GM19193 (cell line): ENCODE data around the gene TBC1D22A.

Experiments
- POLR2A ChIP-seq: IDR thresholded peaks from 4 replicates; pipeline ENCODE4 v1.6.1; 2011; ENCODE audit not compliant: insufficient read depth, insufficient read length; ENCODE audit errors: extremely low read depth

The TBC1D22A gene

GRCh38 chr22:47173535-47174021 lies 411.1 kb downstream of the TBC1D22A start:
- TF ChIP-seq POLR2A, result no peak

DNA sequence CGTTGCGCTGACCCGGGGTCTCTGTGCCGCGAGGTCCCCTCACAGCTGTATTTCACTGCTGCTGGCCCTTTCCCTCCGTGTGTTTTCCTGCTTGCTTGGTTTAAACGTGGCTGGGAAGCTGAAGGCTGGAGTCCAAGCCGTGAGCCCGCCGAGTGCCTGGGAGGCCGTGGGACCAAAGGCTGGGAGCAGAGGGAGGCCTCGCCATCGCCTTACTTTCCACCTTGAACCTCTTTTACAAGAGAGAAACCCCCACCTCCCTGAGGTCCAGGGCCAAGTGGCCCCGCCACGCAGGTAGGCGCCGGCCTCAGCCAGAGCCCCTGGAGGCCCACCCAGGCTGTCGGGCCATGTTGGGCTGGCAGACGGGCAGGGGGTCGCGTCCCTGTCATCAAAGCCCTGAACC lies 411.6 kb downstream of the TBC1D22A start:
- no peak for TF ChIP-seq POLR2A

DNA sequence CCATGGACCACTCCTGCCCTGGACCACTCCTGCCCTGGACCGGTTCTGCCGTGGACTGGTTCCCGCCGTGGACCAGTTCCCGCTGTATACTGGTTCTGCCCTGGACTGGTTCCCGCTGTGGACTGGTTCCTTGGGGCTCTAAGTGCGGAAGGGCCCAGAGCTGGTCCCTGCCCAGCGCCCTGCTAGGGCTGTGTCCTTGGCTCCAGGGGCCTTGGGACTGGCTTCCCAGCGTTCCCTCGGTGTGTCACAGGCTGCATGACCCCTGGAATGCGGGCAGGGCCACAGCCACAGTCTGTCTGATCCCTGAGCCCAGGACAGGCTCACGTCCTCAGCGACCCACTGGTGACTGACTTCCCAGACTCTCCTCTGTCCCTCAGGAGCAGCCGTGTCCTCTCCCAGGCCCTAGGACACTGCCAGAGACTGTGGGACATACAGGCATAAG lies 412.2 kb downstream of the TBC1D22A start:
- no peak for TF ChIP-seq POLR2A

- TF ChIP-seq POLR2A, result no peak
These were observed 412.9 kb downstream of the TBC1D22A start for GRCh38 chr22:47175151-47176025.

DNA sequence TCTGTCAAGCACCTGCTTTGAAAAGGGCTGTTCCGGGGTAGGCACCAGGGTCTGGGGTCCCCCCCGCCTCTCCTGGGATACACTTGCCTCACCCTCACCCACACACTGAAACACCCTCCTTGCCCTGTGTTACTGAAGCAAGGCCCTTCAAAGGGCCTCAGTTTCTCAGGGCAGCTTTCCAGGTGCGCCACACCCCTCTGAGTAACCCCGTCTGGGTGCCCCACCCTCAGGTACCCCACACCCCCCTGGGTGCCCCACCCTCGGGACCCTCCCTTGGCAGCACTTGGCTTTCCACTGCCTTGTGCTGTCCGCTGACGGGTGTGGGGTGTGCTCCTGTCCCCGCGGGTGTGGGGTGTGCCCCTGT lies 413.6 kb downstream of the TBC1D22A start:
- TF ChIP-seq POLR2A, result no peak

- no peak for TF ChIP-seq POLR2A
These were observed 414.3 kb downstream of the TBC1D22A start for GRCh38 chr22:47176573-47177333.

DNA sequence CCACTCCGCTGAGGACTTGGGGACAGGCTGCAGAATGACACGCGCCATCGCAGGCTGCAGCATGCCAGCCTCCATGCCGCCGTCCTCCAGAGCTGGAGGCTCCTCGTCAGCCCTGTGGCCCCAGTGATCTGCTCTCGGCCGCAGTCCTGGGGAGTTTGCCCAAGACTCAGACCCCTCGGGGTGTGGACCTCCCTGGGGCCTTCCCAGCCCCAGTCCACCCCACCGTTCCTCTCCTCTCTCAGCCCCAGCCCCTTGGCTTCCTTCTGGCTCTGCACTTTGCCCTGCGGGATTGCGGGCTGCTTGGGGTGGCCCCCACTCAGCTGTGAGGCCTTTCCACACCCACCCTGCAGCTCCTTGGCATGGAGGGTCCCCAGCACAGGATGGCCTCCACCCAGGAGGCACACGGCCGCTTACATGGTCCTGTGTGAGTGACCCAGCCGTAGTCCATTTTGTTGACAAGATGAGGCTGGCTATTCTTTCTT lies 414.9 kb downstream of the TBC1D22A start:
- no peak for TF ChIP-seq POLR2A

GRCh38 chr22:47178339-47178738 lies 415.9 kb downstream of the TBC1D22A start:
- TF ChIP-seq POLR2A, result no peak

DNA sequence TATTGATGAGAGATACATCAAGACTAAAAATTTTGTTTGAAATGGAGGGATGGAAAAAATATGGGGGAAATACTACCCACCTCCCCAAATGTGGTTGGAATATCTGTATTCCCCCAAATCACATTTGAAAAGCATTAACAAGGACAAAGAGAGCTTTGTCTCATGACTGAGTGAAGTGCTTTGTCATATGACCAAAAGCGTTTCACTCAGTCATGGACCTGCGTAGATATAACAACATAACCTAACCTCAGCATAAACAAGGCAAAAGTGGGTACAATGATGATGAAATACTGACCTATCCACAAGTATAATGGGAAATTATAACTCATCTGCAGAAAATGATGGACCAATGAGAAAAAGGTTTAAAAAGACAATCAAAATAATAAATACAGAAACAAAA lies 418.3 kb downstream of the TBC1D22A start:
- no peak for TF ChIP-seq POLR2A

GRCh38 chr22:47187176-47187957 lies 424.9 kb downstream of the TBC1D22A start:
- TF ChIP-seq POLR2A, result no peak

GRCh38 chr22:47188261-47189055 lies 426.0 kb downstream of the TBC1D22A start:
- TF ChIP-seq POLR2A, result no peak

DNA sequence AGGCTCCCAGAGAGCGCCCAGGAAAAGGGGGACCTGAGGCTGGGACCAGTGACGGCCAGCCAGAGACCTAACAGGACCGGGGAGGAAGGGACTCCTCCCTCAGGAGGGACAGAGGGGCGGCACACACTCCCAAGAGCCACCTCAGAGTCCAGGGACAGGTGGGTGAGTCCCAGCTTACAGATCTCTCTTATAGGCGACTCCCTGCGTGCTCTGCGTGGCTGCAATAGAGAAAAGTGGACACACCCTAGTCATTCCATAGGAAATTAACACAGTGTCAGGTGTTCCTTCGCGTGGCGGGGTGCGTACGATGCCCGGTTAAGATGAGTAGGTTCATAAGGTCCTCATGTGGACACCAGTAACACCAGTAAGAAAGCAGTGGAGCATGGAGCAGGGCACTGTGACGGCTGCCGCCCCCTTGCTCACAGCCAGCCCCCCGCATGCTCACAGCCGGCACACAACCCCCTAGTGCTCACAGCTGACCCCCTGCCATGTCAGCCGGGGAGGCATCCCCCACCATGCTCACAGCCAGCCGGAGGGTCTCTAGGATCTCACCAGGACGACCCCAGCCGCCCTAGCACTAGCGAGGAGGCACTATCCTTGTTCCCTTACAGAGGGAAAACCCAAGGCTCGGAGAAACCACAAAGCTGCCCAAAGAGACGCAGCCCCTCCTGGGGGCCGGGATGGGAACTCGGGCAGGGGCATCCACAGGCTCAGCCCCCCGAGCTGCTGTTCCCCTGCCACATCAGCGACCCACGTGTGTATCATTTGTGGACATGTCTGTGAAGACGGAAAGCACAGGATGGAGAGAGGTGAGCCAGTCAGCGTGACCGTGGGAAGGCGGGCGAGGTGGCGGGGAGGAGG lies 426.8 kb downstream of the TBC1D22A start:
- TF ChIP-seq POLR2A, result no peak

DNA sequence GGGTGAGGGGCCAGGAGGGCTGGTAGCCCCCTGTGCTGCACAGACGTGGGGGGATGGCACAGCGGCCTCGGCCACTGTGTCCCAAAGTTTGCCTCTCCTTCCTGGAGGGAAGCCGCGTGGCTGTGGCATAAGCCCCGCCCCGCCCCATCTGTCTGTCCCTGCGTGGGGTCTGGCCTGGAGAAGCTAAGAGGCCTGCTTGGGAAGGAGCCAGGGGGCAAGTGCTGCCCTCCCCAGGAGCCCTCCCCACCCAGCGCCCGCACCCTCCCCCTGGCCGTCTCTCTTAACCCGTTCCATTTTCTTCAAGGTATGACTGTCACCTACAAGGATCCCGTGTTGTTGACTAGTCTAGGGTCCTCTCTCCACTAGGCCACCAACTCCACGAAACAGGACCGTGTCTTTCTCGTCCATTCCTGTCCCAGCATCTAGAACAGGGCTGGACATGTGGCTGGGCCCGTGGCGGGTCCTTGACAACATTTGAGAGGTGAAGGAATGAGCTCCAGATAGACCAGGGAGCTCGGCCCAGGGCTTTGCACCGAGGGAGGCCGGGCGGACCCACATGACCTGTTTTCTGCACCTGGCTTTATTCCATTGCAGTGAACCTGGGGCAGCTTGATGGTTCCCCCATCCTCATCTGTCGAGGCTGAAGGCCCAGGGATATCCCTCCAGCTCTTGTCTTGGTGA lies 428.0 kb downstream of the TBC1D22A start:
- no peak for TF ChIP-seq POLR2A
